ENCODE results near the gene SLC6A18.

The SLC6A18 gene

GRCh38 chr5:1211701-1212100 is 13.5 kb upstream of the SLC6A18 start:
- no peak overlapping the region for H3K4me3 ChIP-seq (ENCODE audit: control insufficient read depth, low read depth, low read length)
- DNase-seq (ENCODE audit: low read depth), result no peak
- no peak for TF ChIP-seq CTCF (conservative IDR thresholded peaks at IDR 0.05; ENCODE audit: control insufficient read depth, insufficient read depth, low read depth, low read length)

- TF ChIP-seq CTCF (conservative IDR thresholded peaks at IDR 0.05; ENCODE audit: control insufficient read depth, insufficient read depth, low read depth, low read length), result no peak
- no peak overlapping the region for H3K4me3 ChIP-seq (ENCODE audit: control insufficient read depth, low read depth, low read length)
- no peak for DNase-seq (ENCODE audit: low read depth)
Observed at GRCh38 chr5:1212271-1212670, 12.9 kb upstream of the SLC6A18 start.

- DNase-seq (ENCODE audit: low read depth), result no peak
- no peak for TF ChIP-seq CTCF (conservative IDR thresholded peaks at IDR 0.05; ENCODE audit: control insufficient read depth, insufficient read depth, low read depth, low read length)
- no peak overlapping the region for H3K4me3 ChIP-seq (ENCODE audit: control insufficient read depth, low read depth, low read length)
Observed at GRCh38 chr5:1212881-1213280, 12.3 kb upstream of the SLC6A18 start.

- no peak overlapping the region for H3K4me3 ChIP-seq (ENCODE audit: control insufficient read depth, low read depth, low read length)
- DNase-seq (ENCODE audit: low read depth), result no peak
- TF ChIP-seq CTCF (conservative IDR thresholded peaks at IDR 0.05; ENCODE audit: control insufficient read depth, insufficient read depth, low read depth, low read length), result no peak
Observed at GRCh38 chr5:1213508-1214162, 11.5 kb upstream of the SLC6A18 start.

GRCh38 chr5:1214163-1214935 is 10.8 kb upstream of the SLC6A18 start:
- TF ChIP-seq CTCF (conservative IDR thresholded peaks at IDR 0.05; ENCODE audit: control insufficient read depth, insufficient read depth, low read depth, low read length), result no peak
- DNase-seq (ENCODE audit: low read depth), result no peak
- no peak overlapping the region for H3K4me3 ChIP-seq (ENCODE audit: control insufficient read depth, low read depth, low read length)

GRCh38 chr5:1214936-1215220 is 10.3 kb upstream of the SLC6A18 start:
- TF ChIP-seq CTCF (conservative IDR thresholded peaks at IDR 0.05; ENCODE audit: control insufficient read depth, insufficient read depth, low read depth, low read length), result no peak

More at GRCh38 chr5:1214936-1215220, 10.3 kb upstream of the SLC6A18 start:
- DNase-seq (ENCODE audit: low read depth), result no peak
- H3K4me3 ChIP-seq (ENCODE audit: control insufficient read depth, low read depth, low read length), result no peak overlapping the region
